Nephron (organoid): Measurements from ENCODE around the gene EDIL3.

Experiments
- H3K27ac Mint-ChIP-seq, 3 experiments: 2 replicates each; pipeline ENCODE4 v1.8.0; 2020; ENCODE audit warnings: mixed read lengths in 3 of 3, mild to moderate bottlenecking in 2 of 3, moderate library complexity in 1 of 3
- H3K27me3 Mint-ChIP-seq: 2 replicates; pipeline ENCODE4 v1.8.0; 2021; ENCODE audit warnings: low read depth, mild to moderate bottlenecking, moderate library complexity, mixed read lengths
- H3K36me3 Mint-ChIP-seq: 2 replicates; pipeline ENCODE4 v1.8.0; 2020; ENCODE audit warnings: low read depth, mixed read lengths
- H3K4me1 Mint-ChIP-seq: 2 replicates; pipeline ENCODE4 v1.8.0; 2020; ENCODE audit warnings: mixed read lengths
- H3K4me3 Mint-ChIP-seq, 3 experiments: 2 replicates each; pipeline ENCODE4 v1.8.0; 2020; ENCODE audit warnings: mild to moderate bottlenecking in 3 of 3, mixed read lengths in 3 of 3, moderate library complexity in 2 of 3
- H3K9me3 Mint-ChIP-seq: 2 replicates; pipeline ENCODE4 v1.8.0; 2020; ENCODE audit warnings: mixed read lengths
- TF ChIP-seq, protein P1 (sequence below), 3 experiments: fragments of 200-600 bp; sonication (generic); IDR thresholded peaks; one replicate each; pipeline ENCODE4 v1.5.0; 2021; ENCODE audit warnings: antibody characterized with exemption in 3 of 3; ENCODE audit not compliant: unreplicated experiment in 3 of 3

Gene EDIL3

DNA sequence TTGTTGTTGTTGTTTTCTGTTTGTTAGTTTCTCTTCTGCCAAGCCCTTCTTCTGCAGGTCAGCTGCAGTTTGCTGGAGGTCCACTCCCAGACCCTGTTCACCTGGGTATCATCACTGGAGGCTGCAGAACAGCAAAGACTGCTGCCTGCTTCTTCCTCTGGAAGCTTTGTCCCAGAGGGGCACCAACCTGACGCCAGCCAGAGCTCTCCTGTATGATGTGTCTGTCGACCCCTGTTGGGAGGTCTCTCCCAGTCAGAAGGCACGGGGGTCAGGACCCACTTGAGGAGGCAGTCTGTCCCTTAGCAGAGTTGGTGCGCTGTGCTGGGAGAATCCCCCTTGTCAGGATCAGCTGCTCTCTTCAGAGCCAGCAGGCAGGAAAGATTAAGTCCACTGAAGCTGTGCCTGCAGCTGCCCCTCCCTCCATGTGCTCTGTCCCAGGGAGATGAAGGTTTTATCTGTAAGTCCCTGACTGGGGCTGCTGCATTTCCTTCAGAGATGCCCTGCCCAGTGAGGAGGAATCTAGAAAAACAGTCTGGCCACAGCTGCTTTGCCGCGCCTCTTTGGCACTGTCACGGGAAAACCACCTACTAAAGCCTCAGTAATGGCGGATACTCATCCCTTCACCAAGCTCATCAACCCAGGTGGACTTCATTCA, 299.2 kb downstream of the EDIL3 start:
- H3K27ac Mint-ChIP-seq, result no peak overlapping the region
- H3K9me3 Mint-ChIP-seq, result no peaks in the 10 kb centered on the region
- no peak overlapping the region for H3K4me3 Mint-ChIP-seq
- H3K27me3 Mint-ChIP-seq, result no peaks in the 10 kb centered on the region
- TF ChIP-seq, protein P1, sequence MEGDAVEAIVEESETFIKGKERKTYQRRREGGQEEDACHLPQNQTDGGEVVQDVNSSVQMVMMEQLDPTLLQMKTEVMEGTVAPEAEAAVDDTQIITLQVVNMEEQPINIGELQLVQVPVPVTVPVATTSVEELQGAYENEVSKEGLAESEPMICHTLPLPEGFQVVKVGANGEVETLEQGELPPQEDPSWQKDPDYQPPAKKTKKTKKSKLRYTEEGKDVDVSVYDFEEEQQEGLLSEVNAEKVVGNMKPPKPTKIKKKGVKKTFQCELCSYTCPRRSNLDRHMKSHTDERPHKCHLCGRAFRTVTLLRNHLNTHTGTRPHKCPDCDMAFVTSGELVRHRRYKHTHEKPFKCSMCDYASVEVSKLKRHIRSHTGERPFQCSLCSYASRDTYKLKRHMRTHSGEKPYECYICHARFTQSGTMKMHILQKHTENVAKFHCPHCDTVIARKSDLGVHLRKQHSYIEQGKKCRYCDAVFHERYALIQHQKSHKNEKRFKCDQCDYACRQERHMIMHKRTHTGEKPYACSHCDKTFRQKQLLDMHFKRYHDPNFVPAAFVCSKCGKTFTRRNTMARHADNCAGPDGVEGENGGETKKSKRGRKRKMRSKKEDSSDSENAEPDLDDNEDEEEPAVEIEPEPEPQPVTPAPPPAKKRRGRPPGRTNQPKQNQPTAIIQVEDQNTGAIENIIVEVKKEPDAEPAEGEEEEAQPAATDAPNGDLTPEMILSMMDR (IDR thresholded peaks at IDR 0.05; ENCODE audit: unreplicated experiment in 3 of 3), result no peak
- H3K36me3 Mint-ChIP-seq, result peaks cover 12% of the 10 kb centered on the region
- no peaks in the 10 kb centered on the region for H3K4me1 Mint-ChIP-seq

DNA sequence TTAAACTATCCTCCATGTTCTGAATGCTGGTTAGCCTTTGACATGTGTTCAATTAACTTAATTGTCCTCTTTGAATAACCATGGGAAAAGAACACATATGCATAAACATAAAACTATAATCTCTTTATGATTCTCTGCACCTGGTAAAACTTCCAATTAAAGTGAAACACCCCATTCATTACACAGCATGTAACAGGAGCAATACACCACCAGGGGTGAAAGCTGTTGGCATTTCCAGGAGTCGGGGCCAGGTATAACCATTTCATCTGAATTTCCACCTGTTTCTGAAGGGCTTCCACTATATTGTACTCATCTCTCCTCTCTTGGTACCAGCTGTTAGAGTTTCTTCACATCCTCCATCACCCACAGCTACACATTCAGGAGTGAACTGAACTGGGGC, 303.8 kb downstream of the EDIL3 start:
- Mint-ChIP-seq H3K27ac (no peak overlapping the region), H3K27me3 (no peaks in the 10 kb centered on the region), H3K9me3 (no peaks in the 10 kb centered on the region), H3K36me3 (peaks cover 20% of the 10 kb centered on the region), H3K4me1 (no peaks in the 10 kb centered on the region), H3K4me3 (no peak overlapping the region)
- TF ChIP-seq, protein P1 (IDR thresholded peaks at IDR 0.05; ENCODE audit: unreplicated experiment in 3 of 3), result no peak

DNA sequence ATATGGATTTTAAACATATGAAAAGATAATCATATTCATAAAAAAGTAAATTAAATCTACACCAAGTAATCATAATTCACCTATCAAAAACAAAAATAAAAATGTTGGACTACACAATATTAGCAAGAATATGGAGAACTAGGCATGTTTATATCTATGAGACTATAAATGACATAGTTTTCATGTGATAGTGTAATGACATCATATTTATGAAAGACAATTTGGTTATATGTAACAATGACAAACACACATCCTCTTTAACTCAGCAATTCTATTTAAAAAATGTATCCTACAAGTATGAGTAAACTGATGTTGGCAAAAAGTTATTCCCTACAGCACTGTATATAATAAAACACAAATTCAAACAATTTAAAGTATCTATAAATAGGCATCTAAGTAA, 312.3 kb downstream of the EDIL3 start:
- TF ChIP-seq, protein P1 (IDR thresholded peaks at IDR 0.05; ENCODE audit: unreplicated experiment in 3 of 3), result no peak
- H3K36me3 Mint-ChIP-seq, result peaks cover 11% of the 10 kb centered on the region
- H3K4me3 Mint-ChIP-seq, result no peak overlapping the region
- H3K9me3 Mint-ChIP-seq, result no peaks in the 10 kb centered on the region
- no peak overlapping the region for H3K27ac Mint-ChIP-seq
- H3K27me3 Mint-ChIP-seq, result no peaks in the 10 kb centered on the region
- no peaks in the 10 kb centered on the region for H3K4me1 Mint-ChIP-seq

DNA sequence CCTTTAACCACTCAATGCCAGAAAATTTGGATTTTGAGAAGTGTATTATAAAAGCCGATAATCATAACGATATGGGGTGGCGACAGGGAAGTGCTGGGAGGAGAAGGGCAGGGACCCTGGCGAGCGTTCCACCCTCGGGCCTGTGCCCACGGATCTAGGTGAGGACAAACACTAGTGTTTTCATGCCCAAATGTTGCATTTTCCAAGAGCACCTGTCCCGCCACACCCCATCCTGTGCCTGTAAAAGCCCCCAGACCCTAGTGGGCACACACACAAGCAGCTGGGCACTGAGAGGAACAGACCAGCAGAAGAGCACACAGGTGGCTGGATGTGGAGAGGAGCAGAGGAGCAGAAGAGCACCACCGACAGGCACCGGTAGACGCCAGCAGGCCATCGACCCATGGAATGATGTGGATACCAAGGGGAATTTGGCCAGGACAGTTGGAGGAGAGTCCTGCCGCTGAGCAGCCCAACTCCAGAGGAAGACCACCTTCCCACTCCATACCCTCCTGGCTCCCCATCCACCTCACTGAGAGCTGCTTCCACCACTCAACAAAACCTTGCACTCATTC, 315.0 kb downstream of the EDIL3 start:
- Mint-ChIP-seq H3K9me3 (no peaks in the 10 kb centered on the region), H3K4me3 (no peak overlapping the region), H3K27me3 (no peaks in the 10 kb centered on the region), H3K4me1 (no peaks in the 10 kb centered on the region), H3K36me3 (peaks cover 14% of the 10 kb centered on the region), H3K27ac (no peak overlapping the region)
- TF ChIP-seq, protein P1 (IDR thresholded peaks at IDR 0.05; ENCODE audit: unreplicated experiment in 3 of 3), result no peak

DNA sequence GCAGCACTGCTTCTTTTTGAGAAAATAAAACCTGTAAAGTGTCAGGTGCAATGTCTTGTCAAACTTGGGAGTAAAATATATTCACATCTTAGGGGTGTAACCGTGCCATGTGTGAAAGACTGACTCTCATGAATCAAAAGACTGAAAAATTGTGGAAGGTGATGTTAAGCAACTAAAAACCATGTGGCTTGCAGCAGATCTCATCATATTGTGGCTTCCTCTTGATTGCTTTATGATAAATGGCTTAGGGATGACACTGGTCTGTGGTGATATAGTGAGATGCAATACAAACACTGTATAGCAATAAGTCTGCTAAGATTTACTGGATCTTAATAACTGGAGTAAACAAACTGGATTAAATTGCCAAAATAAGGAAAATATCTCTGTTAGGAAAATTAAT, 321.6 kb downstream of the EDIL3 start:
- TF ChIP-seq, protein P1 (IDR thresholded peaks at IDR 0.05; ENCODE audit: unreplicated experiment in 3 of 3), result no peak
- Mint-ChIP-seq H3K27ac (no peak overlapping the region), H3K4me3 (no peak overlapping the region), H3K9me3 (no peaks in the 10 kb centered on the region), H3K36me3 (peaks cover 36% of the 10 kb centered on the region), H3K27me3 (no peaks in the 10 kb centered on the region), H3K4me1 (no peaks in the 10 kb centered on the region)

DNA sequence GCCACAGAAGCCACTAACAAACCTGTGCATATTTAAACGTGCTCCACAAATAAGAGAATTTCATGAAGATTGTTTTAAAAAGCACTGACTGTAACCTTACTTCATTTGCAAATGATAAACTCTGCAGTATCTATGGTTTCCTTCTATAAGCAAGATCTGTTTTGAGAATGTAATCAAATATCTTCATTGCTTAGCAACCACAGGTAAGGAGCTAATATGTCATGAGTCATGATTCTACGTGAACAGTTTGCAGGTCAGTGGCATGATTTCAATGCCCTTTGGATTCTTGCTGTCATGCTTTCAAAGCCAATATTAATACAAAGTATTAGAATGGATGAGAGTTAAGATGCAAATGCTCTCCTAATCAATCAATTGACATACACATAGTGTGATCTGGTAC, 325.0 kb downstream of the EDIL3 start:
- Mint-ChIP-seq H3K36me3 (peaks cover 38% of the 10 kb centered on the region), H3K27ac (no peak overlapping the region), H3K27me3 (no peaks in the 10 kb centered on the region), H3K4me3 (no peak overlapping the region), H3K9me3 (no peaks in the 10 kb centered on the region), H3K4me1 (no peaks in the 10 kb centered on the region)
- TF ChIP-seq, protein P1 (IDR thresholded peaks at IDR 0.05; ENCODE audit: unreplicated experiment in 3 of 3), result no peak
